ENCODE data around the gene KAT2A. TPM values are rescaled to one million over a fixed set of nuclear protein-coding genes. Genes with fewer than 3 reads are reported as not detected.

KAT2A gene
- total RNA-seq, 3 donors from 2014 or later (not counting 1 experiment from before 2014, with no cell fraction given): 29.6 to 32.8 (median 29.9) TPM

GRCh38 chr17:42116705-42117396 lies 4.3 kb downstream of the KAT2A start:
- H3K4me3 ChIP-seq (ENCODE audit: low read length): no peak overlapping the region
- TF ChIP-seq CTCF (IDR thresholded peaks at IDR 0.05): peak; percentile 78
- H3K27ac ChIP-seq (ENCODE audit: low read length): peak overlapping the region; percentile 39
- H3K4me1 ChIP-seq (ENCODE audit: control insufficient read depth, insufficient read depth, low read length): peaks cover 40% of the 10 kb centered on the region
- intact Hi-C loops (cut with micrococcal nuclease): loop anchor here (1.0 to 5.0 kb wide), 4 partner anchors 50 to 380 kb away; no protein-coding TSS in a partner anchor
- peak; percentile 79 to 92 for DNase-seq
- H3K36me3 ChIP-seq (ENCODE audit: control insufficient read depth, insufficient read depth, low read length): peaks cover 3% of the 10 kb centered on the region
- H3K9me3 Mint-ChIP-seq: no peaks in the 10 kb centered on the region
- no peaks in the 10 kb centered on the region for H3K27me3 ChIP-seq (ENCODE audit: control insufficient read depth, insufficient read depth, low read length)
- H3K27me3 Mint-ChIP-seq (ENCODE audit: low read depth in 2 of 2): no peaks in the 10 kb centered on the region
- H3K27ac Mint-ChIP-seq: peak overlapping the region in 1 of 2 donors; percentile 80
- H3K4me3 Mint-ChIP-seq: peak overlapping the region; percentile 25
- no peaks in the 10 kb centered on the region for H3K36me3 Mint-ChIP-seq
- peaks cover 9 to 35% of the 10 kb centered on the region in 2 donors for H3K4me1 Mint-ChIP-seq
- no peaks in the 10 kb centered on the region for H3K9me3 ChIP-seq (ENCODE audit: control insufficient read depth, insufficient read depth, low read length)
- ATAC-seq: peak; percentile 56 to 70 (median 60)
- WGBS (ENCODE audit: insufficient coverage): 46% methylated on average over 18 of the region's 18 CpGs

GRCh38 chr17:42114118-42114517 lies 7.0 kb downstream of the KAT2A start:
- DNase-seq (no peak), ATAC-seq (no peak)
- Mint-ChIP-seq H3K9me3 (no peaks in the 10 kb centered on the region), H3K27me3 (ENCODE audit: low read depth in 2 of 2) (no peaks in the 10 kb centered on the region), H3K36me3 (no peaks in the 10 kb centered on the region), H3K4me1 (peaks cover 5 to 29% of the 10 kb centered on the region in 2 donors), H3K27ac (peak overlapping the region in 1 of 2 donors; percentile 82), H3K4me3 (peak overlapping the region; percentile 17)
- Histone ChIP-seq H3K27me3 (ENCODE audit: control insufficient read depth, insufficient read depth, low read length) (no peaks in the 10 kb centered on the region), H3K9me3 (ENCODE audit: control insufficient read depth, insufficient read depth, low read length) (no peaks in the 10 kb centered on the region), H3K4me1 (ENCODE audit: control insufficient read depth, insufficient read depth, low read length) (peaks cover 40% of the 10 kb centered on the region), H3K4me3 (ENCODE audit: low read length) (no peak overlapping the region), H3K36me3 (ENCODE audit: control insufficient read depth, insufficient read depth, low read length) (peaks cover 11% of the 10 kb centered on the region), H3K27ac (ENCODE audit: low read length) (no peak overlapping the region)
- 95% methylated on average over 6 of the region's 9 CpGs for WGBS (ENCODE audit: insufficient coverage)
- intact Hi-C loops (cut with micrococcal nuclease): no loop called here
- TF ChIP-seq CTCF (IDR thresholded peaks at IDR 0.05): no peak

GRCh38 chr17:42113293-42114069 lies 7.7 kb downstream of the KAT2A start:
- intact Hi-C loops (cut with micrococcal nuclease): no loop called here
- H3K4me3 ChIP-seq (ENCODE audit: low read length): no peak overlapping the region
- Mint-ChIP-seq H3K27me3 (ENCODE audit: low read depth in 2 of 2) (no peaks in the 10 kb centered on the region), H3K4me3 (no peak overlapping the region), H3K9me3 (no peaks in the 10 kb centered on the region), H3K36me3 (no peaks in the 10 kb centered on the region), H3K27ac (peak overlapping the region; percentile 89 to 95), H3K4me1 (peaks cover 5 to 25% of the 10 kb centered on the region in 2 donors)
- TF ChIP-seq CTCF (IDR thresholded peaks at IDR 0.05): no peak
- ATAC-seq: no peak
- H3K4me1 ChIP-seq (ENCODE audit: control insufficient read depth, insufficient read depth, low read length): peaks cover 40% of the 10 kb centered on the region
- H3K27ac ChIP-seq (ENCODE audit: low read length): peak overlapping the region; percentile 78
- H3K27me3 ChIP-seq (ENCODE audit: control insufficient read depth, insufficient read depth, low read length): no peaks in the 10 kb centered on the region
- peaks cover 14% of the 10 kb centered on the region for H3K36me3 ChIP-seq (ENCODE audit: control insufficient read depth, insufficient read depth, low read length)
- H3K9me3 ChIP-seq (ENCODE audit: control insufficient read depth, insufficient read depth, low read length): no peaks in the 10 kb centered on the region
- 96% methylated on average over 28 of the region's 28 CpGs for WGBS (ENCODE audit: insufficient coverage)
- no peak for DNase-seq
